ENCODE data around the gene PLAC1.

PLAC1 gene

GRCh38 chrX:134671294-134671693 is 13.0 kb upstream of the PLAC1 start:
- no peak overlapping the region for H3K4me3 ChIP-seq (ENCODE audit: low read length)
- H4K20me1 ChIP-seq (ENCODE audit: insufficient read depth, low read length): no peaks in the 10 kb centered on the region
- H2AFZ ChIP-seq (ENCODE audit: low read depth, low read length): no peak overlapping the region
- no peak overlapping the region for H3K9ac ChIP-seq (ENCODE audit: low read length)
- peaks cover 13% of the 10 kb centered on the region for H3K4me1 ChIP-seq (ENCODE audit: low read length)
- no peak overlapping the region for H3K27ac ChIP-seq (ENCODE audit: low read length)
- no peak overlapping the region for H3K4me2 ChIP-seq (ENCODE audit: low read length)
- H3K9me3 ChIP-seq (ENCODE audit: insufficient read depth, low read length): no peaks in the 10 kb centered on the region
- TF ChIP-seq EZH2phosphoT487 (IDR thresholded peaks at IDR 0.05; ENCODE audit: low read depth): no peak
- no peaks in the 10 kb centered on the region for H3K27me3 ChIP-seq (ENCODE audit: low read depth, low read length)
- H3K36me3 ChIP-seq (replicated peaks; ENCODE audit: low read depth, low read length): no peaks in the 10 kb centered on the region
- H3K79me2 ChIP-seq (ENCODE audit: low read length): no peaks in the 10 kb centered on the region

GRCh38 chrX:134670134-134670924 is 12.1 kb upstream of the PLAC1 start:
- no peaks in the 10 kb centered on the region for H3K79me2 ChIP-seq (ENCODE audit: low read length)
- no peak overlapping the region for H3K27ac ChIP-seq (ENCODE audit: low read length)
- no peak for TF ChIP-seq EZH2phosphoT487 (IDR thresholded peaks at IDR 0.05; ENCODE audit: low read depth)
- TF ChIP-seq, protein P1, sequence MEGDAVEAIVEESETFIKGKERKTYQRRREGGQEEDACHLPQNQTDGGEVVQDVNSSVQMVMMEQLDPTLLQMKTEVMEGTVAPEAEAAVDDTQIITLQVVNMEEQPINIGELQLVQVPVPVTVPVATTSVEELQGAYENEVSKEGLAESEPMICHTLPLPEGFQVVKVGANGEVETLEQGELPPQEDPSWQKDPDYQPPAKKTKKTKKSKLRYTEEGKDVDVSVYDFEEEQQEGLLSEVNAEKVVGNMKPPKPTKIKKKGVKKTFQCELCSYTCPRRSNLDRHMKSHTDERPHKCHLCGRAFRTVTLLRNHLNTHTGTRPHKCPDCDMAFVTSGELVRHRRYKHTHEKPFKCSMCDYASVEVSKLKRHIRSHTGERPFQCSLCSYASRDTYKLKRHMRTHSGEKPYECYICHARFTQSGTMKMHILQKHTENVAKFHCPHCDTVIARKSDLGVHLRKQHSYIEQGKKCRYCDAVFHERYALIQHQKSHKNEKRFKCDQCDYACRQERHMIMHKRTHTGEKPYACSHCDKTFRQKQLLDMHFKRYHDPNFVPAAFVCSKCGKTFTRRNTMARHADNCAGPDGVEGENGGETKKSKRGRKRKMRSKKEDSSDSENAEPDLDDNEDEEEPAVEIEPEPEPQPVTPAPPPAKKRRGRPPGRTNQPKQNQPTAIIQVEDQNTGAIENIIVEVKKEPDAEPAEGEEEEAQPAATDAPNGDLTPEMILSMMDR (IDR thresholded peaks at IDR 0.05; ENCODE audit: low read depth, low read length): no peak
- H3K36me3 ChIP-seq (replicated peaks; ENCODE audit: low read depth, low read length): no peaks in the 10 kb centered on the region
- peaks cover 13% of the 10 kb centered on the region for H3K4me1 ChIP-seq (ENCODE audit: low read length)
- no peak overlapping the region for H2AFZ ChIP-seq (ENCODE audit: low read depth, low read length)
- H3K27me3 ChIP-seq (ENCODE audit: low read depth, low read length): no peaks in the 10 kb centered on the region
- H3K4me2 ChIP-seq (ENCODE audit: low read length): no peak overlapping the region
- H4K20me1 ChIP-seq (ENCODE audit: insufficient read depth, low read length): no peaks in the 10 kb centered on the region
- H3K9me3 ChIP-seq (ENCODE audit: insufficient read depth, low read length): no peaks in the 10 kb centered on the region
- H3K9ac ChIP-seq (ENCODE audit: low read length): no peak overlapping the region
- no peak overlapping the region for H3K4me3 ChIP-seq (ENCODE audit: low read length)

GRCh38 chrX:134669378-134670098 is 11.3 kb upstream of the PLAC1 start:
- no peak for TF ChIP-seq EZH2phosphoT487 (IDR thresholded peaks at IDR 0.05; ENCODE audit: low read depth)
- TF ChIP-seq, protein P1 (IDR thresholded peaks at IDR 0.05; ENCODE audit: low read depth, low read length): no peak
- Histone ChIP-seq H3K27me3 (ENCODE audit: low read depth, low read length) (no peaks in the 10 kb centered on the region), H3K4me3 (ENCODE audit: low read length) (no peak overlapping the region), H3K36me3 (replicated peaks; ENCODE audit: low read depth, low read length) (no peaks in the 10 kb centered on the region), H3K9ac (ENCODE audit: low read length) (no peak overlapping the region), H3K4me2 (ENCODE audit: low read length) (no peak overlapping the region), H3K27ac (ENCODE audit: low read length) (no peak overlapping the region), H4K20me1 (ENCODE audit: insufficient read depth, low read length) (no peaks in the 10 kb centered on the region), H3K9me3 (ENCODE audit: insufficient read depth, low read length) (no peaks in the 10 kb centered on the region), H3K79me2 (ENCODE audit: low read length) (no peaks in the 10 kb centered on the region), H3K4me1 (ENCODE audit: low read length) (peaks cover 15% of the 10 kb centered on the region), H2AFZ (ENCODE audit: low read depth, low read length) (no peak overlapping the region)

- Histone ChIP-seq H3K4me3 (ENCODE audit: low read length) (no peak overlapping the region), H3K4me1 (ENCODE audit: low read length) (peaks cover 24% of the 10 kb centered on the region), H4K20me1 (ENCODE audit: insufficient read depth, low read length) (no peaks in the 10 kb centered on the region), H3K36me3 (replicated peaks; ENCODE audit: low read depth, low read length) (no peaks in the 10 kb centered on the region), H3K27ac (ENCODE audit: low read length) (0 out of 2 replicates have a peak overlapping the region, but pooled peaks have one; percentile 14), H3K79me2 (ENCODE audit: low read length) (no peaks in the 10 kb centered on the region), H3K27me3 (ENCODE audit: low read depth, low read length) (no peaks in the 10 kb centered on the region), H3K9ac (ENCODE audit: low read length) (no peak overlapping the region), H2AFZ (ENCODE audit: low read depth, low read length) (peak overlapping the region; percentile 49; the same call in 1 of the 2 replicates), H3K4me2 (ENCODE audit: low read length) (peak overlapping the region; percentile 51), H3K9me3 (ENCODE audit: insufficient read depth, low read length) (no peaks in the 10 kb centered on the region)
- TF ChIP-seq, protein P1 (IDR thresholded peaks at IDR 0.05; ENCODE audit: low read depth, low read length): no peak
- TF ChIP-seq EZH2phosphoT487 (IDR thresholded peaks at IDR 0.05; ENCODE audit: low read depth): no peak
Observed at GRCh38 chrX:134664202-134664601, 5.9 kb upstream of the PLAC1 start.

Data from OCI-LY3 (cell line).